Retina (tissue), 1 donor: ENCODE measurements around the gene ADORA1.

Experiments used
- DNase-seq: peaks from one replicate; pipeline ENCODE4 v3.0.0-alpha.2; 2016

The ADORA1 gene

DNA sequence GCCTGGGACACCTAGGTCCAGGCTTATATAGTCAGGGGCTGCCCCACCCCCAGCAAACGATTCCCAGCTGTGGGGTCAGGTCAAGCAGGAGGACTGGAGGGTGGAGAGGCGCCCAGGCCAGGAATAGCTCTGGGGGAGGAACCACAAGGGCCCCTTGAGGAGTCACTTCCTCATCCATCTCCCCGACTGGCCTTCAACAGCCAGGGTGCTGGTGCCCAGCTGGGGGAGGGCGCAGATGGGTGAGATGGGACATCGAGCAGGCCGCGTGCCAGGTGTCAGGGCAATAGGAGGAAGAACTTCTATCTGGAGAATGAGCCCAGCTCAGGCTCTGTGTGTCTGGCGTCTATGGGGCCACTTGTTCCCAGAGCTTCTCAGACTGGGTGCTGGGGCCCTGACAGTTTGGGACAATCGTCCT, 48.3 kb downstream of the ADORA1 start:
- no peak for DNase-seq

DNA sequence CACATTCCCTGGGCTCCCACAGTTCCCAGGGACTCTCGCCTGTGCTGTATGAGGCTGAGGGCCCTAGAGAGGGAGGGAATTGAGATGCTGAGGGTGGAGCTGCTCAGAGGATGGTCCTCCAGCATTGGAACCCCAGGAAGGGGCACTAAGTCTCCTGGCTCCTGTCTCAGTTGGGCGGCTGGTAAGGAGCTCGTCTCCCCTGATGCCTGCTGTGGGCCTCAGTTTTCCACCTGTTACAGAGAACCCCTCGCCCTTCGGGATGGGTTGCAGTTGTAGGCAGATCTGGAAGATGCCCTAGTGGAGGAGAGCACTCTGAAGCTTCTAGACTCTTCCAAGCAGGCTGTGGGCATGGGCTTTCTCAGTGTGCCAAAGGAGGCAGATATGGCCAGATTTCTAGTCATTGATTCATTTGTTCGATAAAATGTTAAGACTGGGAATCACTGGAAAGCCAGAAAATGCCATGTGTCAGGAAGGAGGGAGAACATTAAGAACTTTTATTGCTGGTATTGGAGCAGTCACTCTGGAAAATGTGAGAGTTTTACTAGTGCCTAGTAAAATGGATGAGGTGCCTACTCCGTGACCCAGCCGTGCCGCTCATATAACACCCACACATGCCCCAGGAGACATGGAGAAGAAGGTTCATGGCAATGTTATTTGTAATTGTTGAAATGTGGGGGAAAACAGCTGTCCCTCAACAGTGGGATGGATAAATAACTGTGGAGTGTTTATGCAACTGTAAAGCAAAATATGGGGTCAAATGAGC, 48.9 kb downstream of the ADORA1 start:
- DNase-seq, result no peak

DNA sequence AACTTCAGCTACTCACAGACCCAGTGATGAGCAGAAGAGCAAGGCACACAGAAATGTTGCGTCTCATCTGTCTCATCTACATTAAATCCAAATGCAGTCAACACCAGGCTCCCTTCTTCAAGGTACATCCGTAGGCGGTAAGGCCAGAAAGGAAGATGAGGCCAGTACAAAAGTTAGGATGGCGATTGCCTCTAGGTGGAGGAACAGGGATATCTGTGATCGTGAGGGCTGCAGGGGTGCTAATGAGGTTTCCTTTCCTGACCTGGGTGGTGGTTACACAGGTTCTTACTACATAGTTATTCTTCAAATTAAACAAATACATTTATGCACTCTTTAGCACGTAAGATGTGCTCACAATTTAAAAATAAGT, 49.5 kb downstream of the ADORA1 start:
- DNase-seq, result no peak

DNA sequence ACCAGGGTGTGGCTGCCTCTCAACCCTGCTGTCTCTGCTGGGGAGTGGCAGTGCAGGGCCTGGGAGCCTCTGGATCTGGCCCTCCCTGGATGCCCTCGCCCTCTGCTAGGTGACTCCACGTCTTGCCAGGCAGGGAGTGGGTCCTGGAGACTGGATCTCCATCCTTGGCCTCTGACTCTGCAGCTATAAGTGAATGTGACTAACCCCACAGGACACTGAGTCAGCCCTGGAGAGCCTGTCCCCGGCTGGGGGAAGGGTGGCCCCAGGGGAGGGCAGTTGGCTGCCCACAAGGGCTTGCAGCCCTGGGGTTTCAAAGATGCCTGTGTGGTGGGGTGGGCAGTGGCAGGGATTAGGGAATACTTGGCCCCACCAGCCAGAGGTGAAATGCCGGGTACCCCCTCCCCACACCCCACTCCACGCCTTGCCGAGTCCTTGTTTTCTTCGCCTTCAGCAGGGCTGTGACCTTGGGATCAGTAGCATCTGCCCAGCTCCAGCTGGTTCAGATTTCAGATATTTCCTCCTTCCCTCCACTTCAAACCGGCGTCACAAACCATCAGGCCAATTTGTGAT, 50.0 kb downstream of the ADORA1 start:
- peak; percentile 38 for DNase-seq

DNA sequence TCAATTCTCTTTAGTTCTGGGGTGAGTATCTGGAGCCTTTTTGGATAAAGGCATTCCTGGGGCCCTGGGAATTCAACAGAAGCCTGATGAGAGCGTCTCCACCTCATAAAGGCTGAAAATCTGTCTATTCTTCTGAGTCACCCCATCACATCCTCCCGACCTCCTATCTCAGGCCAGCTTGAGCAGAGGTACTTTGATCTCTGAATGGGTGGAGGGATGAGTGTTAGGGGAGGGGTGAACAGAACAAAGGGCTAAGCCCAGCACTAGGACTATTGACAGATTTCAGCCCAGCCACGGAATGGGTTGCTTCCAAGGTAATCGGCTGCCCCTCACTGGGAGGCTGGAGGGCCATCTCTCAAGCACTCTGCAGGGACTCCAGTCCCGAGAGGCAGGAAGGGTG, 50.6 kb downstream of the ADORA1 start:
- DNase-seq, result peak; percentile 40

DNA sequence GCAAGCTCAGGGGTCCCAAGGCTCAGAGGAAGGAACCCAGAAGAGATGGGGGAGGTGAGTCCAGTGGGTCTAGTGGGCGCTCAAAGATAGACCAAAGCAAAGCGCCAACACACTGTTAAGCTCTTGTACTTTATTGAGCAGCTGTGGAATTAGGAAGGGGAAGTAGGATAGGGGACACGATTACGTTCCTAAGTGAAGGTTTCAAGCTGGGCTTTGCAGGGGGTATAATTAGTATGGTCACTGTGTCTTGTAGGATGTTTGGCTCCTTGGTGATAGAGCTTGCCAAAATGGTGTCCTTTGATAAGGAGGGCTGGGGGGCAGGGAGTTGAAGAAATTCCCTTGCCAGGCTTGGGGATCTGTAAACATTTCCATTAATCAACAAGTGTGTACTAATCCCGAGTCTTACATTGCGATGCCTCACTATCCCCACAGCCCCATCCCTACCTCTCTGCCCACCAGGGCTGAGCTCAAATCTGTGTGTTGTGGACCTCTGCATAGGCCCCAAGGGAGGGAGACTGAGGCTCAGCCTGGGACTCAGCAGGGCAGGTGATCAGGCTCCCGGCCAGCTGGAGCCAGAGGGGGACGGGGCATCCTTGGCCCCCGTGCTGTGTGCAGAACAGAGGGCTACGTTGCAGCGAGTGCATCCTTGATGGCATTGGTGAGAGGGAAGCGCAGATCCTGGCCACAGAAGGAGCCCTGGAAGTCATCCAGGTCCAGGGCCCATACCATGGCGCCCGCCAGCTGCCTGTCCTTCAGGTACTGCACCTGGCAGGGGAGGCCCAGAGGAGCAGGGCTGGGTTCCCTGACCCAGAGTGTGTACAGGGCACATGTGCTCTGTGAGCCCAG, 51.5 kb downstream of the ADORA1 start:
- no peak for DNase-seq

DNA sequence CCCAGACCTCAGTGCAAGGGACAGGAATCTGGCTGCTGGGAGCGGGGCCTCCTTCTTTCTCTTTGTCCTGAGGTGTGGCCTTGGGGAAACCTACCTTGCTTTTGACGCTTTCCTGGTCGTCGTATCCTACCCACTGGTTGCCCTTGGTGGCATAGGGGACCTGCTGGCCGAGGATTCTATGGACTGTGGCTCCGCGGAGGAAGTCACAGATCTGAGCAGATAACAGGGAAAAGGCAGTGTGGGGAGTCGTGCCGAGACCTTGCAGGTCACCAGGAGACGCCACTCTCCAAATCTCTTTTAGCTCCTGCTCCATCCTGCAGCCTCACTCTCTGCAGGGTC, 52.1 kb downstream of the ADORA1 start:
- no peak for DNase-seq

DNA sequence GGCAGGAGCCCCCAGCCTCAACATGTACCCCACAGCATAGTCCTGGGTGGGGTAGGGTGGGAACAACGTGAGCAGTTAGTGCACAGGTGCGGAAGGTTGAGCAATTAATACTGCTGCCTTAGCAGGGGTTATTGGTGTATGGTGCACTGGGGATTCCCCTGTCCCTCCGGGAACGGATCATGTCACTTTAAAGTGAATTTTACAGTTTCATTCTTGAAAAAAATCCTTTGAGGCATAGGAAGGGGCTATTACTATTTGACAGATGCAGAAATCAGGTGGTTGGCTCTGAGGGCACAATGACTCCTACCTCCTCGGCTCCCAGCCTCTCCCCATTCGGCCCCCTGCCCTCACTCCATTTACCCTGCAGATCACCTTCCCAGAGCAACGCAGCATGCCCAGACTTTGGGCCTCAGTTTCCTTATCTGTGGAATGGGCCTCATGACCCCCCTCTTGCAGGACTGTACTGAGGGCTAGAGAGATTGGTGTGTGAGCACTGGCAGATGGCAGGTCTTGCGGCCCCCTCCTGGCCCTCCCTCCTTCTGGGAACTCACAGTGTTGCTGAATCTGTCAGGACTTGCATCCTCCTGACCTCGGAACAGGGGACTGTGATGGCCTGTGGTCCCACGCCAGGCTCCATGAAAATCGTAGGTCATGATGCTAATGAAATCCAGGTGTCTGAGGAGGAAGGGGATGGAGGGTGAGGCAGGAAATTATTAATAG, 53.2 kb downstream of the ADORA1 start:
- no peak for DNase-seq

DNA sequence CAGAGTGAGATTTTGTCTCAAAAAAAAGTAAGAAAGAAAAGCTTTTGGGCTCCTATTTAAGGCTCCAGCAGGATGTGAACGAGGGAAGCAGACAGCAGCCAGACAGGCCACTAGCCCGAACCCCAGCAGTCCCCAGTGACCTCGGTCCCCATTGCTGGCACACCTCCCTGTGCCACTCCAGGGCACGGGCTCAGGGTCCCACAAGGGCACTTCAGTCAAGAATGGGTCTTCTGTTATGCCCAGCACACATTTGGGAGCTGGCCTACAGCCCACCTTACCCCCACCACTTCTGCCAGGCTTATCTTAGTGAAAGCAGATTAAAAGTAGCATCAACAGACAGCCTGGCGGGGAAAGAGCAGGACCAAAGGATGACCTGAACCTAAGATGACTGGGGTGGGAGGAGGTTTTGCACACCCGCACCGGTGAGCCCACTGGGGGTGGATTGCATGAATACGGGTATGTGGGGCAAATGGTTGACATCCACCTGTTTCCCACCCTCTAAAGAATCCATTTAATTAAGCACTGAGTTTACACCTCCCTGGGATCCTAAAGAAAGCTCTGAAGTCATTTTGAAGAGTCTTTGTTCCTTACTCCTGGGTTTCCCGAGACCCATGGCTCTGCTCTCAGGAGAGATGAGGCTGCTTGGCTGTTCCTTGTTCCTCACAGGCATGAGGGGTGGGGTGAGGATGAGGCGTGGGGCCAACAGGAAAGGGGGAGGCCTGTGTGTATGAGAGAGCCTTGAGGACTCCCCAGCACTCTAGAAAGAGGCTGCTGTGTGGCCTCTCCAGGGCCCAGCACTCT, 54.3 kb downstream of the ADORA1 start:
- no peak for DNase-seq

DNA sequence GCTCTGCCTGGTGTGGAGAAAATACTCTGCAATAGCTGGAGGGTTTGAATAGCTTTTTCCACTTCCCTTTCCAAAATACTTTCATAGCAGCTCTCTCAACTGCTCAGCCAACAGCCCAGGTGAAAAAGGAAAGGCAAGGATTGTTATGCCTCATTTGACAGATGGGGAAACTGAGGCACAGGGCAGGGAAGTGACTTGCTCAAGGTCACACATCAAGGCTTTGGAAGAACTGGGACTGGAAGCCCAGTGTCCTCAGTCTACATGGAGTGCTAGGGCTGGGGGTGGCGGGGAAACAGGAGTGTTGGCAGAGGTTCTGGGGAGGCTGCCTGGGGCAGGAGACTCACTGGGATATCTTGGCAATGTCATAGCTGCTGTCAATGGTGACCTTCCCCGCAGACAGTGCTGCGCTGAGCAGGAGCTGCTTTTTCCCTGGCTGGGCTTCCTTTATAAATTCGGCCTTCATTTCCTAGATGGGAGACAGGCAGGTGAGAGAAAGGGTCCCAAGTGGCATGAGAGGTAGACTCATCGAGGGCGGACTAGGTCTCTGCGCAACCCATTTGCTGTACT, 54.9 kb downstream of the ADORA1 start:
- no peak for DNase-seq

DNA sequence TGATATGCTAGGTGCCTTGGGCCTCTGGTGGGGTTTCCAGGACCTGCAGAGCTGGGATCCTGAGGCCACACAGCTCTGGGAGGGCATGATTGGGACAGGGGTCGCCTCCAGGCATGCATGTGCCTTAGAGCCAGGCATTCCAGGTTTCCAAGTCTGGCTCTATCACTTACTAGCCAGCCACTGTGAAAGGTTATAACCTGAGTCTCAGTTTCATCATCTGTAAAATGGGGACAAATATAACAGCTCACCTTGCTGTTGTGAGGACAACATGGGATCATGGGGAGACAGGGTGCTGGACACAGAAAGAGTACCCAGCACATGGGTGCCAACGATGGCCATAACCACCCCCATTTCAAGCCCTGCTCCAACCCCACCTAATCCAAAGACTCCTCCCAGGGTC, 56.3 kb downstream of the ADORA1 start:
- no peak for DNase-seq

DNA sequence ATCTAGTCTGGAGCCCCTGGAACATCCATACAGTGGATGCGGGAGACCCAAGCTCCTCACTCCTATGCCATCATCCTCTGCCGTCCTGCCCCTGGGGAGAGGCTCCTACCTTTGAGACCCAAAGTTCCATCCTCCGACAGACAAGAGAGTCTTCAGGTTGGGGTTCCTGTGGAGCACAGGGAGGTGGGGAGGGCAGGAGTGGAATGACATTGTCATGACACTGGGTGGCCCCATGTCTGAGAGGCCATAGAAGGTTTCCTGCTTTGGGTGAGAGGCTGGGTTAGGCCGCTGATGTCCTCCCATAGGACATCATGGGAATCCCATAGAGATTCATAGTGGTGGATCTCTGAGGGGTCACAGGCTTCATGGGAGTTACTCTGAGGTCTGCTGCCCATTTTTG, 56.9 kb downstream of the ADORA1 start:
- DNase-seq, result no peak

DNA sequence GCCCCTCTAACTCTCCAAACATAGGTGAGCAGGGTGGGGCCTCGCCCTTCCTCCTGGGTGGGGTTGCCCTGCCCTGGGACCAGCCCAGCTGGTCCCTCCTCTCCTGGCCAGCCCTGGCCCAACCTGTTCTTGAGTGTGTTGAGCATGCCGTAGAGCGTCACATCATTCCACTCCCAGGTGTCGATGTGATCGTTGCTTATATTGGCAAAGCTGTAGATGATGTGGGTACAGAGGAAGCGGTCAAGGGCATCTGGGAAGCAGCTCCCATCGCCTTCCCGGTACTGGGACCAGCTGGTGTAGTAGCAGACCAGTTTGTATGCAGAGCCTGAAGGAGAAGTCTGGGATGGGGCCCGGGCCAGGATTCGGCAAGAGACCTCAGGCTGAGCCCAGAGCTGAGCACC, 57.5 kb downstream of the ADORA1 start:
- no peak for DNase-seq

DNA sequence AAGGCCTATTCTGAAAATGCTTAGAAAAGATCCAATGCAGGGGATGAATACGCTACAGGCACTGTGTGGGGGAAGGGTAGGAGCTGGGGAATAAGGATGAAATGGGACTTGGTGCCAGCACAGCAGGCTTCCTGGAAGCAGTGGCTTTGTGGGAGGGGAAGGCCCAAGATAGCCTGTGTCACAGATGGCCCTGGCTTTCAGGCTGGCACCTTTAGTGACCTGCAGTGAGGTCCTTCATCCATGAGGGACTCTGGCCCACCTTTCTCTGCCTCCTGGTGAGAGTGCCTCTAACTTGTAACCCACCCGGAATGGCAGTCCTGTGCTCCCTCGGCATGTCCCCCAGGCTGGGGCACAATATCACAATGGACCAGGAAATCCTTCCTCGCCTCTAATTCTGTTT, 58.1 kb downstream of the ADORA1 start:
- DNase-seq, result no peak

DNA sequence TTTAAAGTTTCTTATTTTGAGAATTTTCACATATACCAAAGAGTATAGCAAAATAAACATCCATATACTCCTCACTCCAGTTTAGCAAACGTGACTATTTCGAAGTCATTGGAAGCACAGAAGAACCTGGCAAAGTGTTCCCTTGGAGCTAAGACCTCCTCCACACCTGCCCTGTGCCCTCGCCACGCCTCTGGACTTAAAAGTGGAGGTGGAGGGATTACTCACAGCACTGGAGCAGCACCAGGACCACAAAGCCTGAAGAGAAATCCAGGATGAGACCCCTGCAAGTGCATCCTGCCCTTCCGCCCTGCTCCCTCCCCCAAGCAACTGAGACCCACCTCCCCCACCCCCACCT, 58.5 kb downstream of the ADORA1 start:
- no peak for DNase-seq

DNA sequence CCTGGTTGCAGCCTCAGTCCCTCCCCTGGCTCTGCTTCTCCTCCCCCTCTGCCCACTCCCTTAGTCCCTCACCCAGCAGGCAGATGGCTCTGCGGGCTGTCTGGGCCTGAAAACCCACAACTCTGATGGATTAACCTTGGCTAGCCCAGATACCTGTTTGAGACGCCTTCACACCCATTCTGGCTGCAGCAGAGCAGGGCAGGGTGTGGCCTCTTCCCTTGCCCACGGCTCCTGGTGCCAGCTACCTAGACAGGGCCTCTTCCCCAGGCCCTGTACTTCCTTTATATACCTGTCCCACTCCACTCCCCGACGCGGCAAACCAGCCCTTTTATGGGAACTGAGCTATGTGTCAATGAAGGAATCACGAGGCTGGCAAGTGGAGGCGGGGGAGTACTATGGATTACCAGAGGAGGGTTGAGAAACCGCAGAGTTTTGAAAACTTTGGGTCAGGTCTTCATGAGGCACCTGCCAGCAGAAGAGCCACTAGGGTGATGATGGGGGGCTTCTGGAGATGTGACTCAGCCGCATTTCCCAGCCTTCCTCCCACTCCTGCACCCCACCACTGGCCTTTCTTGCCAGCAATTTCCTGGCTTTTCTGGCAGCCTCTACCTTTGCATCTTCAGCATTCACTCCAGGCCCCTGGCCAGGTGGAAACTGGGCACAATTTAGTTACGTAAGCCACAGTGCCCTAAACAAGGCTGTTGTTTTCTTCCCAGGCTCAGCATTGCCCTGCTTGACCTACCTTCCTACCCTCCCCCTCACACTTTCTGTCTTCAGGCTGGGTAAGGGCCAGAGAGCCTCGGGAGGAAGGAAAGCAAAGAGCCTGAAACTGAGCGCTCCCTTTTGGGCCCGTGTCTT, 59.1 kb downstream of the ADORA1 start, which contains the start of gene CHI3L1:
Gene CHI3L1, minus strand, starts transcription at position 259 of the 858 bp plus-strand sequence. Its CDS starts 81 bp downstream, at position 178.
- no peak for DNase-seq

DNA sequence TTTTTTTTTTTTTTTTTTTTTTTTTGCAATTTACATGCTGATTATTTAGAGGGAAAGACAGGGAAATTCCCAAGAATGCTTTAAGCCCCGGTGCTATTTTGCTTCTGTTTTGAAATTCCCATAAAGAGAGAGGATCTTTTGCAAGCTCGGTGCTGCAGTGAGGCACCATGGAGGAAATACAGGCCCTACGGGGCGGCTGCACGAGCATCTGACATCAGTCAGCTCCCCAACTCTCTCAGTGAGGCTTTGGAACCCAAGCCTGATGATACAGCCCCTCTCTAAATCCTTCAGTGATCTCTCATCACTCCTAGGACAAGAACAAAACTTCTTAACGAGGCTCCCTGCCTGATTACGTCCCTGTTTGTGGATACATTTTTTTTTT, 59.8 kb downstream of the ADORA1 start:
- no peak for DNase-seq

DNA sequence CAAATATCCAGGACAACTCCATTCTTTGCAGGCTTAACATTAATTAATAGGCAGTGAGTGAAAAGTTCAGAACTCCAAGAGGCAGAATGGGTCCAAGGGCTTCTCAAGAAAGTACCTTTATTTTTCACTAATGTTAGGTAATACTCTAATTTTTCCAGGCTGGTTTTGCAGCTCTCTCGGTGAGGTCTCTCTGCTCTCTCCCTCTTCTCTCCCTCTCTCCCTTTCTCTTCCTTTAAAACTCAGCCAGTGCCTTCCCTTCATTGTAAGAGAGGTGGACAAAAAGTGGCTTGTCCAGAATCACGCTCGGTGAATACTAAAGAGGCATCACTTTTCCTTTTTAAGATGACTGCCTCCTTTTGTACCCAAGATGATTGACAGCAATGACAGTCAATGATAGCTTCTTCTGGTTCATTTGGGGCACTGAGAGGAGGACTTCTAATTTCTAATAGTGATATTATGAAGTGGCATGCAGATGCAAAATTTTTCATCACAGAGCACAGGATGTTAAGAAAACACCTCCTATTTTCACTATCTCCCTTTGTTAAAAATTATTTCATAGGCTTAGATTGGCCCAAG, 60.3 kb downstream of the ADORA1 start:
- DNase-seq, result no peak

DNA sequence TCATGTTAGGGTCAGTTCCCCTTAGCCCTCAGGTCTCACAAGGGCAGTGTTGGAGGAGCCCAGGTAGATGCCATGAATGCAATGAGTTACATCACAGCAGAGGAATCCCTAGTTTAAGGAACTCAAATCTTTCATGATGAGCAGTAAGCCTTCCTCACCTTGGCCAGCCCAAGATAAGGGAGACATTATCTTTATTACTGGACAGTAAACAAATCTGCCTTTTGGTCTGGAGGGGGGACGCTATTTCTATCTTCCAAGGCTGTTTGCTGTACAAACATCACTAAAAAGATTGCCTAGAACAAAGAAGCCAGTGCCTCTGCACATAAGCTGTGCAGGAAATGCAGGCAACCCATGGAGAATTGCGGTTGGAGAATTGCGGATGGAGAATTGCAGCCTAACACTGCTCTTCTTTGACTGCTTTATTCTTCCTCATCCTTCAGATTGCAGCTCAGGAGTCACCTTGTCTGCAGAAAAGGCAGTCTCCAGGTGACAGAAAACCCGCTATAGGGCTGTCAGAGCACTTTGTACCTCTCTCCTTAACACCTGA, 61.2 kb downstream of the ADORA1 start:
- DNase-seq, result no peak

DNA sequence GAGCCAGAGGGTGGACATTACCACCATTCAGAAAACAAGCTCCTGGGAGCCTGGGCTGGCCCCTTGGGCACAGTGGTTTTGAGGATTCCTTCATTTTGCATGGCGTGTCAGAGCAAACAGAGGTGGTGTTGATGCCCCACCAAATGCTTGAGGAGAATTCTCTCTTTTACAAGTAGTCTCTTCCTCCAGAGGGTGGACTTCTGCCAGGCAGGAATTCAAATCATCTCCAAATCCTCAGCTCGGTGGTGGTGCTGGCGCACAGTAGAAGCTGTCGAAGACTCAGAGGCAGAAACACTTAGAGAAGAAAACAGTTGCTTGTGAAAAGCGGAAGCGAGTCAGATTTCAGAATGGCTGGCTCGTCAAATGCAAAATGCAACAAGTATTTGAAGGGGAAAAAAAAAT, 62.4 kb downstream of the ADORA1 start:
- no peak for DNase-seq

DNA sequence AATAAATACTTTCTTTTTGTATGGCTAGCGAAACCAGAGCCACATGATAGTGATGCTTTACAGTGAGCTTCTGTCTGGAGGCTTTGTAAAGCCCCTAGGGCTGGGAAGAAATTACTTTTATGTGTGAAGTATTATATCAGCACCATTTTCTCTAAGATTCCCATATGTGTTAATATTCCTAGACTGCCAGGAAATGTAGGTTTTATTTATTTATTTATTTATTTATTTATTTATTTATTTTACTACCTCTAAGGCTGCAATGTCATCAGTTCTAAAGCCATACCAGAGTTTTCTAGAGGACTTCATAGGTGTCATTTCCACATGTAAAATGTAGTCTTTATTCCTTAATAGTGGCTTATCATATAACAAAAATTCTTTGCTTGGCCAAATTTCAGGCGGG, 63.4 kb downstream of the ADORA1 start:
- DNase-seq, result no peak
